Measurements from ENCODE around the gene PHKA2. TPM values are rescaled to one million over a fixed set of nuclear protein-coding genes. Genes with fewer than 3 reads are reported as not detected.

Gene PHKA2
- total RNA-seq, 1 donor from 2014 or later: 13.2 TPM

DNA sequence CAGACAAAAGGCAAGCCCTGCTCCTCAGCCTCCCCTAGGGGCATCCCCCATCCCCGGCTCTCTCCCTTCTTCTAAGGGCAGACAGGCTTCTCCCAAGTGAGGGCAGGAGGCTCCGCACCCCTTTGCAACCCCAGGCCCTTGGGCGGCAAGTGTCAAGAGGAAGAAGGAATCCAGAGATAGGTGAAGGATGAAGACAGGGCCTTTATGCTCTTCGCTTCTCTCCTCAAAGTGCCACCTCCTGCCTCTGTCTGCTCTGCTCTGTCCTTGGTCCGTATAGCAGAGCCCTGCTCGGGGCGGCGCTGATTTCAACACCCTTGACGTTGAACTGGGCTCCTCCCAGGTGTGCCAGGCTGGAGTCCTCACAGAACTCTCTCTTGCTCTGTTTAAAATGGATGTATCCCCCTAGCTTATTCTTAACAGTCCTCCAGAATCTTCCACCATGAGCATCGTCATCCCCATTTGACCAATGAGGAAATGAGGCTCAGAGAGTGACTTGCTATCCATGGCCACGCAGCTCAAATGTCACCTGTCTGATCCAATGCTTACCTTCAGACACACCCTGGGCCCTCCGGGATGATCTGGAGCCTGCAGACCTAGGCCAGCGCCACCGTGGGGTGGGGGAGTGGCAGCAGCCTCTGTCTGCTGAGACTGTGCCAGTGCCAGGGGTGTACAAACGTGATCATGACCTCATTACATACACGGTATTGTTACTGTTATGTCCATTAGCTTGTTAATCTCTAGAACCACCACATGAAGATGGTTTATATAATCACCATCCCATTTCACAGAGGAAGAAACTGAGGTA is 99.8 kb downstream of the PHKA2 start:
- no peaks in the 10 kb centered on the region for H3K27me3 Mint-ChIP-seq (ENCODE audit: unreplicated experiment)
- no peaks in the 10 kb centered on the region for H3K36me3 Mint-ChIP-seq (ENCODE audit: unreplicated experiment)
- TF ChIP-seq, protein P1, sequence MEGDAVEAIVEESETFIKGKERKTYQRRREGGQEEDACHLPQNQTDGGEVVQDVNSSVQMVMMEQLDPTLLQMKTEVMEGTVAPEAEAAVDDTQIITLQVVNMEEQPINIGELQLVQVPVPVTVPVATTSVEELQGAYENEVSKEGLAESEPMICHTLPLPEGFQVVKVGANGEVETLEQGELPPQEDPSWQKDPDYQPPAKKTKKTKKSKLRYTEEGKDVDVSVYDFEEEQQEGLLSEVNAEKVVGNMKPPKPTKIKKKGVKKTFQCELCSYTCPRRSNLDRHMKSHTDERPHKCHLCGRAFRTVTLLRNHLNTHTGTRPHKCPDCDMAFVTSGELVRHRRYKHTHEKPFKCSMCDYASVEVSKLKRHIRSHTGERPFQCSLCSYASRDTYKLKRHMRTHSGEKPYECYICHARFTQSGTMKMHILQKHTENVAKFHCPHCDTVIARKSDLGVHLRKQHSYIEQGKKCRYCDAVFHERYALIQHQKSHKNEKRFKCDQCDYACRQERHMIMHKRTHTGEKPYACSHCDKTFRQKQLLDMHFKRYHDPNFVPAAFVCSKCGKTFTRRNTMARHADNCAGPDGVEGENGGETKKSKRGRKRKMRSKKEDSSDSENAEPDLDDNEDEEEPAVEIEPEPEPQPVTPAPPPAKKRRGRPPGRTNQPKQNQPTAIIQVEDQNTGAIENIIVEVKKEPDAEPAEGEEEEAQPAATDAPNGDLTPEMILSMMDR (IDR thresholded peaks at IDR 0.05; ENCODE audit: partially characterized antibody, unreplicated experiment): no peak
- H3K4me3 Mint-ChIP-seq (ENCODE audit: unreplicated experiment): no peak overlapping the region
- peaks cover 6% of the 10 kb centered on the region for H3K4me1 Mint-ChIP-seq (ENCODE audit: low read depth, unreplicated experiment)
- no peak overlapping the region for H3K27ac Mint-ChIP-seq (ENCODE audit: unreplicated experiment)
- DNase-seq: no peak
- peaks cover 4% of the 10 kb centered on the region for H3K9me3 Mint-ChIP-seq (ENCODE audit: unreplicated experiment)

DNA sequence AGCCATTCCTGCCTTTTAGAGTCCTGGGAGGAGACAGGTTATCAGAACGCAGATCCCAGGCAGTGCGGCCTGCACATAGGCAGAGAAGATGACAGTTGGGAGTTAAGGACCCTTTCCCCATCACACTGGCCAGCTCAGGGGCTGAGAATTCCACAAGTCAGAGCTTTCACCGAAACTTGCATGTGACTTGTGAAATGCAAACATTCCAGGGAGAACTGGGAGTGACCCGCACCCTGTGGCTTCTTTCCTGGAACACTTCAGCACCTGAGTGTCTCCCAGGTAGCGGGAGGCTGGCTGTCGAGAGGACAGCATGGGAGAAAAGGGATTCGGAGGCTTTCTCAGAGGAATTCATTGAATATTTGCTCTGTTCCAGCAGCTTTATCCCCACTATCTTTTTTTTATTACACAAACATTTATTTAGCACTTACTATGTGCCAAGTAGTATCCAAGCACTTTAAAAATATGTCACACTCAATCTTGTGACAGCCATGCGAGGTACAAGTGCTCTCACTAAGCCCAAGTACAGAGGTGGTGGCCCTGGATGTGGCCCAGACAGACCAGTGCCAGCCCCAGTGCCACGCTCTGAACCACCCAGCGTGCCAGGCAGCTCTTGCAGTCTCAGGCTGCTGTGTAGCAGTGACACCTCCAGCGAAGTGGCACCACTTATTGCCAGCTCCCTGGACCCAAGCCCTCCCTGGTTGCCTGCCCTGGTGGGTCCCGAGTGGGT is 100.5 kb downstream of the PHKA2 start:
- H3K27me3 Mint-ChIP-seq (ENCODE audit: unreplicated experiment): peaks cover under 1% of the 10 kb centered on the region
- H3K4me3 Mint-ChIP-seq (ENCODE audit: unreplicated experiment): no peak overlapping the region
- H3K9me3 Mint-ChIP-seq (ENCODE audit: unreplicated experiment): peaks cover 4% of the 10 kb centered on the region
- H3K27ac Mint-ChIP-seq (ENCODE audit: unreplicated experiment): no peak overlapping the region
- H3K4me1 Mint-ChIP-seq (ENCODE audit: low read depth, unreplicated experiment): peaks cover 6% of the 10 kb centered on the region
- DNase-seq: no peak
- H3K36me3 Mint-ChIP-seq (ENCODE audit: unreplicated experiment): no peaks in the 10 kb centered on the region
- TF ChIP-seq, protein P1 (IDR thresholded peaks at IDR 0.05; ENCODE audit: partially characterized antibody, unreplicated experiment): no peak

DNA sequence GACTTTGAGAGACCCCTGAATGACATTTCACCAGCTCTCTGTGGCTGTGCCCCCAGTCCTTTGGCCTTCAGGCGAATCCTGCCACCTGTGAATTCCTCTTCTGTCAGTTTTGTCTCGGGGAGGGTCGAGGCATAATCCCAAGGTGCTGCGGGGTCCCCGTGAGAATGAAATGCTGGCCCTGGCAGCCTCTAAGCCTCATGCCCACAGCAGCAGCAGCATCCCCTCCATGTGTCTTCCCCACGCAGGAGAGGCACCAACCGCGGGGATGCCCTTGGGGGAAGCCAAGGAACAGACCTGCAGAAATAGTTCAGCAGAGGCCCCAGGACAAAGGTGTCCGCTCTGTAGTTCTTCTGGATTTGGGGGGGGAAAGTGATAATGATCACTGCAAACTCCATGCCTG is 104.8 kb downstream of the PHKA2 start:
- H3K27me3 Mint-ChIP-seq (ENCODE audit: unreplicated experiment): peaks cover 1% of the 10 kb centered on the region
- peaks cover 2% of the 10 kb centered on the region for H3K4me1 Mint-ChIP-seq (ENCODE audit: low read depth, unreplicated experiment)
- no peak overlapping the region for H3K27ac Mint-ChIP-seq (ENCODE audit: unreplicated experiment)
- peaks cover 2% of the 10 kb centered on the region for H3K9me3 Mint-ChIP-seq (ENCODE audit: unreplicated experiment)
- H3K36me3 Mint-ChIP-seq (ENCODE audit: unreplicated experiment): no peaks in the 10 kb centered on the region
- TF ChIP-seq, protein P1 (IDR thresholded peaks at IDR 0.05; ENCODE audit: partially characterized antibody, unreplicated experiment): no peak
- no peak for DNase-seq
- no peak overlapping the region for H3K4me3 Mint-ChIP-seq (ENCODE audit: unreplicated experiment)

DNA sequence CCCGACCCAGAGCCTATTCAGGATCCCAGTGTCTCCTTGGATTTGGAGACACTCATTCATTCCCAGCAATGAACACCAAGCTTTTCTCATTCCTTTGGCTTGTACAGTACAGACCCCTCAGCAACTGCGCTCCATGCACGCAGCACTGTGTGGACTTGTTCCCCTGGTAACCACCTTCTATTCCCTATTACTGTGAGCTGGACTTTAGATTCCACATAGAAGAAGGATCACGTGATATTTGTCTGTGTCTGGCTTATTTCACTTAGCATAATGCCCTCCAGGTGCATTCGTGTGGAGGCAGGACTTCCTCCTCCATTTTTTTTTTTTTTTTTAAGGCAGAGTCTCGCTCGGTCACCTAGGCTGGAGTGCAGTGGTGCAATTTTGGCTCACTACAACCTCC is 106.4 kb downstream of the PHKA2 start:
- Mint-ChIP-seq H3K27ac (ENCODE audit: unreplicated experiment) (no peak overlapping the region), H3K4me1 (ENCODE audit: low read depth, unreplicated experiment) (peaks cover 2% of the 10 kb centered on the region), H3K27me3 (ENCODE audit: unreplicated experiment) (peaks cover 1% of the 10 kb centered on the region), H3K9me3 (ENCODE audit: unreplicated experiment) (peaks cover 2% of the 10 kb centered on the region), H3K36me3 (ENCODE audit: unreplicated experiment) (no peaks in the 10 kb centered on the region), H3K4me3 (ENCODE audit: unreplicated experiment) (no peak overlapping the region)
- TF ChIP-seq, protein P1 (IDR thresholded peaks at IDR 0.05; ENCODE audit: partially characterized antibody, unreplicated experiment): no peak
- DNase-seq: no peak
